GM06990 (cell line): ENCODE measurements around the gene PLCXD3.
"Not testable (repeated sequence)": the region's sequence is repeated elsewhere in the genome, so short reads cannot be mapped to it uniquely, and the experiment has no call there.

Experiments
- DNase-seq: peaks from one replicate; pipeline ENCODE4 v3.0.0-alpha.2; 2011; ENCODE audit not compliant: insufficient read length; ENCODE audit errors: extremely low read depth
- H3K27me3 ChIP-seq: replicated peaks from 2 replicates; pipeline ENCODE4 v1.6.0; 2011; ENCODE audit warnings: low read length; ENCODE audit not compliant: control insufficient read depth, insufficient read depth
- H3K36me3 ChIP-seq: 2 replicates; pipeline ENCODE4 v1.5.1; 2011; ENCODE audit warnings: low read length; ENCODE audit not compliant: control insufficient read depth, insufficient read depth
- H3K4me3 ChIP-seq: replicated peaks from 2 replicates; pipeline ENCODE4 v1.5.1; 2011; ENCODE audit warnings: low read depth, mild to moderate bottlenecking, control low read depth, low read length
- TF ChIP-seq, protein P1 (sequence below): IDR thresholded peaks from 2 replicates; pipeline ENCODE4 v1.5.1; 2011; ENCODE audit warnings: low read length, control low read depth, mild to moderate bottlenecking, inconsistent platforms; ENCODE audit not compliant: insufficient read depth, poor library complexity, severe bottlenecking

The PLCXD3 gene

GRCh38 chr5:41503310-41503709 is 7.1 kb downstream of the PLCXD3 start:
- TF ChIP-seq, protein P1, sequence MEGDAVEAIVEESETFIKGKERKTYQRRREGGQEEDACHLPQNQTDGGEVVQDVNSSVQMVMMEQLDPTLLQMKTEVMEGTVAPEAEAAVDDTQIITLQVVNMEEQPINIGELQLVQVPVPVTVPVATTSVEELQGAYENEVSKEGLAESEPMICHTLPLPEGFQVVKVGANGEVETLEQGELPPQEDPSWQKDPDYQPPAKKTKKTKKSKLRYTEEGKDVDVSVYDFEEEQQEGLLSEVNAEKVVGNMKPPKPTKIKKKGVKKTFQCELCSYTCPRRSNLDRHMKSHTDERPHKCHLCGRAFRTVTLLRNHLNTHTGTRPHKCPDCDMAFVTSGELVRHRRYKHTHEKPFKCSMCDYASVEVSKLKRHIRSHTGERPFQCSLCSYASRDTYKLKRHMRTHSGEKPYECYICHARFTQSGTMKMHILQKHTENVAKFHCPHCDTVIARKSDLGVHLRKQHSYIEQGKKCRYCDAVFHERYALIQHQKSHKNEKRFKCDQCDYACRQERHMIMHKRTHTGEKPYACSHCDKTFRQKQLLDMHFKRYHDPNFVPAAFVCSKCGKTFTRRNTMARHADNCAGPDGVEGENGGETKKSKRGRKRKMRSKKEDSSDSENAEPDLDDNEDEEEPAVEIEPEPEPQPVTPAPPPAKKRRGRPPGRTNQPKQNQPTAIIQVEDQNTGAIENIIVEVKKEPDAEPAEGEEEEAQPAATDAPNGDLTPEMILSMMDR: no peak
- no peaks in the 10 kb centered on the region for H3K36me3 ChIP-seq
- DNase-seq: no peak
- no peak overlapping the region for H3K4me3 ChIP-seq
- no peaks in the 10 kb centered on the region for H3K27me3 ChIP-seq

GRCh38 chr5:41493490-41494126 is 16.8 kb downstream of the PLCXD3 start:
- H3K4me3 ChIP-seq, H3K27me3 ChIP-seq, H3K36me3 ChIP-seq, DNase-seq: not testable (repeated sequence)

- TF ChIP-seq, protein P1: no peak
- no peaks in the 10 kb centered on the region for H3K36me3 ChIP-seq
Observed at GRCh38 chr5:41485533-41485932, 24.9 kb downstream of the PLCXD3 start.

DNA sequence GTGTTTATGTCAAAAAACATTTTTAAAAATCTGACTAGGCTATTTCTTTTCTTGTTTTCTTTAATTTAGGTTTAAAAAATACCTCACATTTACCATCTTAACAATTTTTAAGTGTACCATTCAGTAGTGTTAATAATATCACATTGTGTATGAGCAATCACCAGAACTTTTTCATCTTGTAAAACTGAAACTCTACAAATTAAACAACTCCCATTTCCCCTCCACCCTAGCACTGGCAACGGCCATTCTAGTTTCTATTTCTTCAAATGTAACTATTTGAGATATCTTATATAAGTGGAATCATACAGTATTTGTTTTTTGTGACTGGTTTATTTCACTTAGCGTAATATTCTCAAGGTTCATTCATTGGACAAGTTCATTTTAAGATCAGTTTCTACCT is 27.7 kb downstream of the PLCXD3 start:
- Histone ChIP-seq H3K4me3 (no peak overlapping the region), H3K36me3 (no peaks in the 10 kb centered on the region), H3K27me3 (no peaks in the 10 kb centered on the region)
- TF ChIP-seq, protein P1: no peak
- DNase-seq: no peak

More at GRCh38 chr5:41485533-41485932, 24.9 kb downstream of the PLCXD3 start:
- Histone ChIP-seq H3K27me3 (no peaks in the 10 kb centered on the region), H3K4me3 (no peak overlapping the region)
- DNase-seq: no peak

- Histone ChIP-seq H3K36me3 (no peaks in the 10 kb centered on the region), H3K27me3 (no peaks in the 10 kb centered on the region), H3K4me3 (no peak overlapping the region)
- DNase-seq: no peak
- TF ChIP-seq, protein P1: no peak
Observed at GRCh38 chr5:41482173-41482572, 28.2 kb downstream of the PLCXD3 start.

DNA sequence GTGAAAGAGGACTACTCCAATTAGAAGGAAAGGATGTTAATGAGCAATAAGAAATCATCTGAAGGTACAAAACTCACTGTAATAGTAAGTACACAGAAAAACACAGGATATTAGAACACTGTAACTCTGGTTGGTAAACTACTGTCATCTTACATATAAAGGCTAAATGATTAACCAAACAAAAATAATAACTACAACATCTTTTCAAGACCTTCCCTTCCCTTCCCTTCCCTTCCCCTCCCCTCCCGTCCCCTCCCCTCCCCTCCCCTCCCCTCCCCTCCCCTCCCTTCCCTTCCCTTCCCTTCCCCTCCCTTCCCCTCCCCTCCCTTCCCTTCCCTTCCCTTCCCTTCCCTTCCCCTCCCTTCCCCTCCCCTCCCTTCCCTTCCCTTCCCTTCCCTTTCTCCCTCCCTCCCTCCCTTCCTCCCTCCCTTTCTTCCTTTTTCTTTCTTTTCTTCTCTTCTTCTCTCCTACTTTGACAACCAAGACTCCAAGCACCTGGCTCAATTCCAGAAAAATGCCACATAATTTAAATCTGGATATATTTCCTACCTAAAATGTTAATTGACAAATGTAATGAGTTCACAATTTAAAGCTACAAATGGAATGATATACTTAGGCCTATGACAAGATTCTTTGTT is 38.7 kb downstream of the PLCXD3 start:
- not testable (repeated sequence) for DNase-seq

More for the DNA sequence above, 38.7 kb downstream of the PLCXD3 start:
- H3K36me3 ChIP-seq, H3K4me3 ChIP-seq, H3K27me3 ChIP-seq: not testable (repeated sequence)
